AG08395 (cell line): ENCODE data around the gene CCDC158.
"Not testable (repeated sequence)": the region's sequence is repeated elsewhere in the genome, so short reads cannot be mapped to it uniquely, and the experiment has no call there.

Experiments used
- DNase-seq: peaks from one replicate; pipeline ENCODE4 v3.0.0; 2012; ENCODE audit warnings: mixed read lengths, low spot score

CCDC158 gene

DNA sequence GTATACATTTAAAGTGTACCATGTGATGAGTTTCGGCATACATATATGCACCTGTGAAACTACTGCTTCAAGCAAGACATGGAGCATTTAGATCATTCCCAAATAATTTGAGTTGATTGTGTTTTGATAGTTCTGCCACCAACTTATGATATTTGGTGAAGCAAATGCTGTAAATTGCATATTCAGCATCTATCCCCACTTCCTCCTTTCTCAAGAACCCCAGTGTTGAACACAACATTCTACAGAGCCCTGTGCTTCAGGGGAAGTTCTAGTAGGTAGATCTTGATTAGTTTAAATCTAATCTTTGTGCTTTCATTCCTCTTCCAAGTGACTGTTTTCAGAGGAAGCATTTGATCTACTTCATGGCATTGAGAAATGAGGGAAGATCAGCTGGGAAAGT, 8.7 kb upstream of the CCDC158 start:
- no peak for DNase-seq

DNA sequence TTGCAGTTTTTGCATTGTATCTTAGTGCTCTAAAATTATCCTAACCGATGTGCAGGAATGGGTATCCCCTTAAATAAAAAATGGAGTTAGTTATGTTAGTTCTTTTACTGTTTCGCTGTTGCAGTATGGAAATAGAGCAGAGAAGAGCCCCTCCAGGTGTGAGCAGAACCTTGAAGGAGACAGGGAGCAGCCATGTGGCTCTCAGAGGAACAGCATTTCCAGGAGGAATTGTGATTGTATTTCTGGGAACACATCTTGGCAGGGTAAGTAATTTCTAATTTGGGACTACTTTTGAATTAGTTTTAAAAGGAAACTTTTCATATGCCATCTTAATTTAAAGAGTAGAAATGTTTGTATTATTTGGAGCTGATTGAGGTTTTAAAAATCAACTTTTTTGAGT, 5.3 kb upstream of the CCDC158 start:
- no peak for DNase-seq

DNA sequence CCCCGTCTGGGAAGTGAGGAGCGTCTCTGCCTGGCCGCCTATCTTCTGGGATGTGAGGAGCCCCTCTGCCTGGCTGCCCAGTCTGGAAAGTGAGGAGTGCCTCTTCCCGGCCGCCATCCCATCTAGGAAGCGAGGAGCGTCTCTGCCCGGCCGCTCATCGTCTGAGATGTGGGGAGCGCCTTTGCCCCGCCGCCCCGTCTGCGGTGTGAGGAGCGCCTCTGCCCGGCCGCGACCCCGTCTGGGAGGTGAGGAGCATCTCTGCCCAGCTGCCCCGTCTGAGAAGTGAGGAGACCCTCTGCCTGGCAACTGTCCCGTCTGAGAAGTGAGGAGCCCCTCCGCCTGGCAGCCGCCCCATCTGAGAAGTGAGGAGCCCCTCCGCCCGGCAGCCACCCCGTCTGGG, 2.2 kb upstream of the CCDC158 start:
- not testable (repeated sequence) for DNase-seq

DNA sequence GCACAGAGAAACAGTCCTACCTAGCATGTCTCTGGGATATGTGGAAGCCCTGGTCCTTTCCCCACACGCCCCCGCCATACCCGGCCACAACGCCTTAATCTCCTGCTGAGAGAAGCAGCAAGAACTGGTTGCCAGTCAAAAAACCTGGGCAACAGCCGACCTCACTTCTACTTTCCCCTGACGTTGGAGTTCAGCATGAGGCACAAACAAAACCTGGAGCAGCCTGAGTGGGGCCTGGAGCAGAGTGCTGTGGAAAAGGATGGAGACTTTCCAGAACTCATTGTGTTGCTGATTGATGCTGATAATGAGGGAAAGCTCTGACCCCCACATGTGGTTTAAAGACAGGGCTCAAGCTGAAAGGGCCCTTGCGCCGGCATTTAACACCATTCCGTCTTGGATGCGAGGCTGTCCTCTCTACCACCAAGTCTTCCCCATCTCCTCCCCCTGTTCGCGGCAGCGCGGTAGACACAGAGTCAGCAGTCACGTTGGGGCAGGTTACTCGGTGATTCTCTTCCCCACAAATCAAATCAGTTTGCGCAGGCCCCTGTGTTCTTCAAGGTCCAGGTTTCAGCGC, 666 bp downstream of the CCDC158 start:
- DNase-seq: no peak

DNA sequence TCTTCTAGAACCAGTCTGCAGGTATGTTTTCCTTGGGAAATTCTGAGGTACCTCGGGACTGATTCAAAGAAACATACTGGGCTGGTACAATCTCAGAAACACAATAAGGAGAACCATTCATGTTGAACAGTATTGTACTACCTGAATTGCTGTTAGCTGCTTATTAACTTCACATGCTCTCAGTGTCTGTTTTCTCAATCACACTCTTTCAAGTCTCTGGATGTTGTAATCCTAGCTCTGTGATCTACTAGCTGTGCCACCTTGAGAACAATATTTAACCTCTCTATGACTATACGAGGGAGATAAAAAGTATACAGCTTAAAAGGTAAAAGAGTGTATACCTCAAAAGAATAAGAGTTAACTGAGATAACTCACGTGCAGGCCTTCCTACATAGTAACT, 10.3 kb downstream of the CCDC158 start:
- DNase-seq: no peak

DNA sequence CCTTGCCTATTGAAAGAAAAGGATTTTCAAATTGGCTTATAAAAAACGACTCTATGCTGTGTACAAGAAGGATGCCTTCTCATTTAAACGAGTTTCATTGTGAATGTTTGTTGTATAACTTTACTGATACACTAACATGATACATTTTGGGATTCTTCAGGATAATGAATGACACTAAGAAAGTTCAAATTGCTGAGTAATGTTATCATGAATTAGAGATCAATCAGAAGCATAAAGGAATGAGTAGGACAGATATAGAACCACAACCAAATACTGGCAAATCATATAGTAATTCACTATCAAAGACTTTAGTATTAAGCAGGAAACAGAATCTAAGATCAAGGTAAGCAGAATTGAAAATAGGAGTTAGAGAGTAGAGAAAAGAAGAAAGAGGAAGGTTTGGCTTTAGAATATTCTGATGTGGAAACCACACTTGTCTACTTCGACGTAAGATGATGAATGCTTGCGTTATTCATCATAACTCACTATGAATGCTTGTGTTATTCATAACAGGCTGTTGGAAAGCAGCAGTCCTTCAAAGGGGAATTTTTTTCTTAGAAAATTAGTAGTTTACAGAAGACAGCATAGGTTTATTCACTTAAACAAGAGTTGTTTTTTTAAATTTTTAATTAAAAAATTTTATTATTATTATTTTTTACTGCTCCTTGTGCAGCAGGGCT, 13.4 kb downstream of the CCDC158 start:
- DNase-seq: no peak

DNA sequence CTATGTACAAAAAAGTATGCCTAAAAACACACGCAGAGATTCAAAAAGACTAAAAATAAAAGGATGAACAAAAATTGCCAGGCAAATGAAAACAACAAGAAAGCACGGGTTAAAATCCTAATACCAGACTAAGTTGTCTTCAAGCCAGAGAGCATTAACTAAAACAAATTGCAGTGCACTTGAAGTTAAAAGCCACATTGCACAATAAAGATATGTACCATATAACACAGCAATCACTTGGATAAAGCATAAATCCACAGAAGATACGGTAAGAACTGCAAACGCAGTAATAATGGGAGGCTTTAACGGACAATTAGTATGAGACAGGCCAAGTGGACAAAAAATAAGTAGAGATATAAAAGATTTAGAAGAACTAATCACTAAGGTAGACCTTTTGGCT, 14.9 kb downstream of the CCDC158 start:
- no peak for DNase-seq

DNA sequence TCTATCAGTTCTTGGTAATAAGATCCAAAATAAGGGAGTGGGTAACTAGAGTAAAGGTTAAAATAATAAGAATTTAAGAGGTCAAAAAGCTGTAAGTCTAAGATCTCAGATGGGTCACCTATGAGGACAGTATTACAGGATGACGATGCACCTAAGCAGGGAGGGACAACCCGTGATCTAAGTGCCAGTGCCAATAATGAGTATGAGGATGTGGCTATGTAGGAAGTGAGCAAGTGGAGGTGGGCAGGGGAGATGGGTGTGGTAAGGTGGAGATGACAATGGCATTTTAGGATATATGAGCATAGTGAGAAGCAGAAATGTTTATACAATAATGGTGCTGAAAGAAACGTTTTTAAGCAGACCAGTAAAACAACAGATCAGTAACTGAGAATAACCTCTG, 19.3 kb downstream of the CCDC158 start:
- no peak for DNase-seq

DNA sequence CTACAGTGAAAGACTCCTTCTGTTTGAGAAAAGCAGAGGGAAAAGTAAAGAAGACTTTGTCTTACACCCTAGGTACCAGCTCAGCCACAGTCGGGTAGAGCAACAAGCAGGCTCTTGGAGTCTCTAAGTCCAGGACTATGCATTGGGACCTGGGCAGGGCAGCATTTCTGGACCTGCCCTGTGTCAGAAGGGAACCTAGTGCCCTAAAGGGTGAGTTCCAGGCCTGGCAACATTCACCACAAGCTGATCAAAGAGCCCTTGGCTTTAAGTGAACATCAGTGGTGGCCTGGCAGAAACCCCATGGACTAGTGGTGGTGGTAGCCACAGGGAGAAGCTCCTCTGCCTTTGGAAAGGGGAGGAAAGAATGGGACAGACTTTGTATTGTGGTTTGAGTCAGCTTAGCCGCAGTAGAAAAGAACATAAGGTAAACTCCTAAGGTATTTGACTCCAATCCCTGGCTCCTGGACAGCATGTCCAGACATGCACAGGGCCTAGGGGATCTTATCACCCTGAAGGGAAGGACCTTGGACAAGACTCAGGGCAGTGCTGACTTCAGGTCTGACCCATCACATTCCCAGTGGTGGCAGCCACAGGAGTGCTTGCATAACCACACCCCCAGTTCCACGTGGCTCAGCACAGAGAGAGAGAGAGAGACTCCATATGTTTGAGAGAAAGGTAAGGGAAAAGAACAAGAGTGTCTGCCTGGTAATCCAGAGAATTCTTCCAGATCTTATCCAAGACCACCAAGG, 32.6 kb downstream of the CCDC158 start:
- DNase-seq: no peak

DNA sequence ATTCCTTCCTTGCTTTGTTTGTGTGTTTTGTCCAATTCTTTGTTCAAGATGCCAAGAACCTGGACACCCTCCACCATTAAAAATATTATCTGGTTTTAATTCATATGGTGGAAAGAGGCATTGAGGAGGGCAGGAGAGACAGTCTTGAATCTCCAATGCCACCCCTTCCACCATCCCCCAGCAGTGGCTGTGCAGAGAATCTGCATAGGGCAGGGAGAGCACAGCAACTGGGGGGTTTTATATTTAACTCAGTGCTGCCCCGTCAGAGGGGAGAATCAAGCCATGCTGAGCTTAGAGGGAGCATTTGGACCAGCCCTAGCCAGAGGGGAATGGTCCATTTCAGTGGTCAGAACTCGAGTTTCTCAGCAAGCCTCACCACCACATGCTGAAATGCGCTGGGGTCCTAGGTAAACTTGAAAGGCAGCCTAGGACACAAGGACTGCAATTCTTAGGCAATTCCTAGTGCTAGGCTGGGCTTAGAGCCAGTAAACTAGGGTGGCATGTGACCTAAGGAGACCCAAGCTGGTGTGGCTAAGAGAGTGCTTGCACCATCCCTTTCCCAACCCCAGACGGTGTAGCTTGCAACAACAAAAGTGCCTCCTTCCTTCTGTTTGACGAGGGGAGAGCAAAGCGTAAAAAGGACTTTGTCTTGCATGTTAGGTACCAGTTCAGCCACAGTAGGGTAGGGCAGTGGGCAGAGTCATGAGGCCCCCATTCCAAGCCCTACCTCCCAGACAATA, 34.2 kb downstream of the CCDC158 start:
- no peak for DNase-seq

DNA sequence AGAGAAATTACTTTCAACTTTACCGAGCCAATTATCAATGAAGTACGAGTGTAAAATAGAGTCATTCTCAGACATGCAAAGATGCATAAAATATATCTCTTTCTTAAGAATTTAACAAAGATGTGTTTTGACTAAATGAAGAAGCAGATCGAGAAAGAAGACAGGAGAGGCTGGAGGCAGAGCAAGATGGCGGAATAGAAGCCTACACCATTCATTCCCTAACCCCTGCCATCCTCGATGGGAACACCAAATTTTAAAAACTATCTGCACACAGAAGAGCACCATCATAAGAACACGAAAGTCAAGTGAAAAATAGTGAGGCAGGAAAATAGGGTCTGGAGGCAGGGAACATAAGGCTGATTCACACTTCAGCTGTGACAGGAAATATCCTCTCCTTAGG, 35.0 kb downstream of the CCDC158 start:
- no peak for DNase-seq

DNA sequence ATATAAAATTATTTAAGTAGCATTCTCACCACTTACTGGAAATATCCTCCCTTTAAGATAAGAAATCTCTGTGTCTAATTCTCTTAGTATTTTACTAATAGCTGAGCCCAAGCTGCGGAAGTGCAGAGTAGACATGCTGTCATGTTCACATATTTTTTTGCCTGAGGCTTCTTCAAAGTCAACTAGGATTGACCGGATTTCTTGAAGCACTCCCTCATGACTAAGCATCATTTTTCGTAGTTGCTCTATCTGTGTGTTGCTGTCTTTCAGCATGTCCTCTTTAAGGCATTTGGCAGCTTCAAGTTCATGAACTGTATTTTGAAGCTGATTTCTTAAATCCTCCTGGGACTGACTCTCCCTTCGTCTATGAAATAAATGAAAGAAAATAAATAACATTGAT, 36.9 kb downstream of the CCDC158 start:
- DNase-seq: no peak

DNA sequence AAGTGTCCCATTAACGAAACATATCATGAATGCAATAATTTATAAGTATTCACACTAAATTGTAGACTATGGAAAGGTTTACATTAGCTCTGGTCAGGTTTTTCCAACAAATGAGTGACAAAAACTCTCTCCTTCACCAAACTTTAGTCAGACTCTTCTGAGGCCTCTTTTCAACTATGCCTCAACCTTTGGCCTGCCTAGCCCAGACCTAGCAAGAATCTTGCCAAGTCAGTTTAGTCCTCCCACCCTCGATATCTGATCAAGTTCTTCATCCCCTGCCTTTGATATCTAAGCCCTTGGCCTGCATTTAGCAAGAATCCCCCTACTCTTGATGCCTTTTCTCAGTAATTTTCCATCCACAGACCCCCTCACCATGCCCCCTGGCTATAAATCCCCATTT, 37.9 kb downstream of the CCDC158 start:
- DNase-seq: no peak

DNA sequence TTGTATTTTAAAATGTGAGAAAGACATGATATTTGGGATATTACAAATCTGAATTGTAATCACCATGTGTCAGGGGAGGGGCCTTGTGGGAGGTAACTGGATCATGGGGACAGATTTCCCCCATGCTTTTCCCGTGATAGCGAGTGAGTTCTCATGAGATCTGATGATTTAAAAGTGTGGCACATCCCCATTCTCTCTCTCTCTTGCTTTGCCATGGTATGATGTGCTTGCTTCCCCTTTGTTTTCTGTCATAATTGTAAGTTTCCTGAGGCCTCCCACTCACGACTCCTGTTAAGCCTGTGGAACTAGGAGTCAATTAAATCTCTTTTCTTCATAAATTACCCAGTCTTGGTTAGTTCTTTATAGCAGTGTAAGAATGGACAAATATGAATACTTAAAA, 39.0 kb downstream of the CCDC158 start:
- no peak for DNase-seq

DNA sequence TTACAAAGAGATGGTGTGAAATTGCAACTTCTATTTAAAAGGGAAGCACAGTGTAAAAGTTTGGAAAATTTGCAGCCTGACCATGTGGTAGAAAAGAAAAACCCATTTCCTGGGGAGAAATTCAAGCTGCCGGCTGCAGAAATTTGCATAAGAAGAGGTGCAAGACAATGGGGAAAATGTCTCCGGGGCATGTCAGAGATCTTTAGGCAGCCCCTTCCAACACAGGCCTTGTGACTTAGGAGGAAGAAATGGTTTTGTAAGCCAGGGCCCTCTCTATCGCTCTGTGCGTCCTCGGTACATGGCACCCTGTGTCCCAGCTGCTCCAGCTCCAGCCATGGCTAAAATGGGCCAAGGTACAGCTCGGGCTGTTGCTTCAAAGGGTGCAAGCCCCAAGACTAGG, 40.4 kb downstream of the CCDC158 start:
- no peak for DNase-seq

DNA sequence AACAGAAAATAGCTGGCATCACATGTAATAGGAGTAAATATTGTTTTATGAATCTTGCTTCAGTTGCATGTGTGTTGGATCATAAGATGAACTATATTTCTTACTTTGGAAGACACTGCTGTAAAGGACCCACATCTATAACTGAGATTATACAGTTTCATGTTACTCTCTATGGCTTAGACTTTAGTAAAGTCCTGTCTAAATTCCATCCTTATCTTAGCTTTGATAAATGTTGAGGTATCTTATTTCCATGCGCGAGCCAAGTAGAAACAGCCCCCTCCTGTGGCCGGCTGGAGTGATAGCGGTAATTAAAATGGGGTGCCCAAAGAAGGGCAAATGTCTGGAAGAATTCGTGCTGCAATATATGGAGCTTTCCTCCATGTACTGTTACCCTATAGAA, 43.0 kb downstream of the CCDC158 start:
- DNase-seq: peak; percentile 34

DNA sequence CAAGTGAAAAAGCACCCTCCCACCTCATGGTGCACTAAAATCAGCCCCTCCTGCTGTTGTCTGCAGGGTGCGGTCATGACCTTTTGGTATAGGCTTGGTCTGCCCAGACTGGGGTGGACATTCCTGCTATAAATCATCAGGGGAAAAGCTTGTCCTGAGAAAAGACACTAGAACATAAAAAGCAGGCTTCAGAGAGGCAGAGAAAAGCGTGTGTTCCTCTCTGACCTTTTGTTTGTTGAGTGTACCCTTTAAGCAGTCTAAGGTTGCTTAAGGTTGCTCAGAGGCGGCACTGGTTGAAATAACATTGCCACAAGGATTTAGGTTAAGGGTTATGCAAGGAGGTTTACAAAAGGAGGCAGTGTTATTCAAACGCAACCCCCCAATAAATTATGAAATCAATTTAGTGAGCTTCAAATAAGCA, 43.5 kb downstream of the CCDC158 start:
- no peak for DNase-seq

DNA sequence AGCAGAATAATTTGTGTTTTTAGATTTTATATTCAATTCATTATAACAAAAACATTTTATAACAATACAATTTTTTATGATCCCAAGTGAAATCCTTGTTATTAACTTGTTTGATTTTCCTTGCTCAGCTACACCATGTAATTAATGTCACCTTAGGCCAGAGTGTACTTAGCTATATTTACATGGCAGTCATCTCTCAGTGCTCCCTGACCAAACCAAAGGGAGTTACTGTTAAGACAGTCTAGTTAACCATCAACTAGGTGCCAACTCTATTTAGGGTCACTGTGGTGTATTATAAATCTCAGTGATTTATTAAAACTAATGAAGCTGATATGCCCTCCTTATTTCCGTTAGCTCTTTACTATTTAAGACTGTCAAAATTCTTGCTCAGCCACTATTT, 44.4 kb downstream of the CCDC158 start:
- DNase-seq: no peak

DNA sequence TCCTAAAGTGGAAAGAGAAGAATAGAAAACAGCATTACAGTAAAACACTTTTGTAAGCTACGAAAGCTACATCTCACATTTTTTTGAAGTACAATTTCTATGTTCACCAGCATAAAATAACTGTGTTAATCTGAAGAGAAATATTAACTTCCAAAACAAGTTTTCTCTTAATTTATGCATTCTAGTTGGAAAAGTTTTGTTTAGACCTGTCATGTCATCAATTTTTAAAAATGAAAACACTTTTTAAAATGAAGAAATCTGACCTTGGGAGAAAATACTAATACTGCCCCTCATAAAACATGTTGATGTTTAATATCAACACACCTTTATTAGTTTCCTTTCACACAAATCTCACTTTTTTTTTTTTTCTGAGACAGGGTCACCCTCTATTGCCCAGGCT, 45.2 kb downstream of the CCDC158 start:
- no peak for DNase-seq

DNA sequence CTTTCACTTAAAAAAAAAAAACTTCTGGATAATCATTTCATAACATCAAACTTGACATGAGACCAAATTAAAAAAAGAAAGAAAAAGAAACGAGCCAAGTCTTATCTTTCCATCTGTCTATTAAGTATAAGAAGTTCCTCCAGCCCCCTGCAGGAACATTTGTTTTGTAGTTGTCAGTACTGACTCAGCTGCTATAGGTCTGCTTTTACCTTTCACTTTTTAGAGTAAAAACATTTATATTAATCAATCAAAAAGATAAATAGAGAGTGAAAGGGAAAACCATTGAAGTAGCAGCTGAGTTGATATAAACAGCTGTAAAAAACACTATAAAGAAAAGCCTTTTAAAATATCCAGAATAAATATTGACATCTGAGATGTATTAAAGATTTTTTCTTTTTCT, 46.1 kb downstream of the CCDC158 start:
- DNase-seq: no peak

DNA sequence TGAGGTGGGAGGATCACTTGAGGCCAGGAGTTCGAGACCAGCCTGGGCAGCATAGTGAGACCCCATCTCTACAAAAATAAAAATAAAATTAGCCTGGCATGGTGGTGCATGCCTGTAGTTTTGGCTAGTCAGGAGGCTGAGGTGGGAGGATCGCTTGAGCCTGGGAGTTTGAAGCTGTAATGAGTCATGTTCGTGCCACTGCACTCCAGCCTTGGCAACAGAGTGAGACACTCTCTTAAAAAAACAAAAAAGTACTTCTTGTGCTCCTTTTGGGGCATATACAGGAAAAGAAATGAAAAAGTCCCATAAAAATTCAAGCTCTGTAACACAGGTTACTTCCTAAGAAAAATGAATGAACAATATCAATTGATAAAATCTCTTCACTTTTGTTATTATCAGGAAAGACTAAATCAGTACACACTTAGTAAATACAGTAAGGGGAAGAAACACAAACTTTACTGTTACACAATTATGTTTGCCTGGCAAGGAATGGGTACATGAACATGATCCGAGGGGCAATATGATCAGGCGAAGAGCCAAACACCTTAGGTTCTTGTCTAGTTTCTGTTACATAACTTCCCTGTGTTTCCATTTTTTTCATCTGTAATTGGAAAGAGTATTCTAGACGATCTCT, 46.9 kb downstream of the CCDC158 start:
- no peak for DNase-seq

DNA sequence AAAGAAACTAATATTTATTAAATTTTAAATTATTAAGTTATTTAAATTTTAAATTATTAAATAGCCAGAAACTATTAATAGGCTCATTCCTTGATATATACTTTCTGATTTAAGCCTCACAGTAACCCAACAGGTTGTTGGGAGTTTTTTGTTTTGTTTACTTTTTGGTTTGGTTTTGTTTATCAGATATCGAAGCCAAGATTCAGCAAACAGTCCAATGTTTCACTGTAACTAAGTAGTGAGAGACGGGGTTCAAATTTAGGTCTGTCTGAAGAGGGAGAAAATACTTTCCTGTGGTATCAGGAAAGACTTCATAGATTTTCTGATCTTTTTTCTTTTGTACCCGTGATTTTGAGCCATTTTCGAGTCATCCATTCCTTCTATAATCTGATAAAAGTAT, 54.2 kb downstream of the CCDC158 start:
- DNase-seq: no peak
